ENCODE data around the gene SHTN1.

The SHTN1 gene

DNA sequence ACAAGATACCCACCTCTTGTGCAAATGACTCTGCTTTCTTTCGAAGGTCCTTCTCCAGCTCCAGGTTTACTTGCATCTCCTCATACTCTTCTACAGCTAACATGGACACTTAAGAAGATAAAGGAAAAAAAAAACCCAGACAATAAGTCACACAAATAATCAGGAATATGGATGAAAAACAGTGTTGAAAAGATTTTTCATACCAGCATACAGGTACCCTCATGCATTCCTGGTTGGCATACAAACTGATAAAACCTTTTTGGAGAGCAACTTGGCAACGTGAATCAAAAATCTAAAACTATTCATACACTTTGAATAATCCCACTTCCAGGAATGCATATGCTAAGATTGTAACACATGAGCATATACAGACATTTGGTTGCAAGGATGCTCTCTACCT lies 60.1 kb downstream of the SHTN1 start:
- TF ChIP-seq CTCF (IDR thresholded peaks at IDR 0.05) = no peak

DNA sequence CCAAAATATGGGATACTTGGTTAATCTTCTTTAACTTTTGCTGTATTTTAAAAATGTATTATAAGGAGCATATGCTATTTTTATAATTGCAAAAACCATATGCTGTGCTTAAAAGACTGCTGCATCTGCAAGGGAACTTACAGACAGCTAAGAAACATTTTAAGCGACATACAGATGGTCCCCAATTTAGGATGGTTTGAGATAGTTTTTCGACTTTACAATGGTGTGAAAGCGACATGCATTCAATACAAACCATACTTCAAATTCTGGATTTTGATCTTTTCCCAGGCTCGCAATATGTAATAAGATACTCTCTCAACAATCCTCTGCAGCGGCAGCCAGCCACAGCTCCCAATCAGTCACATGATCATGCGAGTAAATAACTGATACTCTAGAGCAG lies 73.2 kb downstream of the SHTN1 start:
- TF ChIP-seq CTCF (IDR thresholded peaks at IDR 0.05) = no peak

DNA sequence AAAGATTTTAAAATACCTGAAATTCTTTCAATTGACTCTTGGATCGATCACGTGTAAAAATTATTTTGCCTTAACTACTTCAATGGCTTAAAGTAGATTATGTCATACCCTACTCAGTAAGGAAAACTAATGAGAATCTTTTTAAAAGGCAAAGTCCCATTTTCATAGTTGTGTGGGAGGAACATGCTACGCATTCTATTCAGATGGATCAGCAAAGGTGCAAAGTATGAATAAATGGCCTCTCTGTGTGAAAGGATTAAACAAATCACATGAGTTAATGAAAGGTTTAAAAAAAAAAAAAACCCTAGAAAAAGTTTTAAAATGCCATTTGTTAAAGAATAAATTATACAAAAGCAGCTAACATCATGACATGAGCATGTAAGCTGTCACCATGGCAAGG lies 78.6 kb downstream of the SHTN1 start:
- no peak for TF ChIP-seq CTCF (IDR thresholded peaks at IDR 0.05)

GRCh38 chr10:116925056-116925455 lies 79.9 kb downstream of the SHTN1 start:
- TF ChIP-seq CTCF (IDR thresholded peaks at IDR 0.05) = no peak

DNA sequence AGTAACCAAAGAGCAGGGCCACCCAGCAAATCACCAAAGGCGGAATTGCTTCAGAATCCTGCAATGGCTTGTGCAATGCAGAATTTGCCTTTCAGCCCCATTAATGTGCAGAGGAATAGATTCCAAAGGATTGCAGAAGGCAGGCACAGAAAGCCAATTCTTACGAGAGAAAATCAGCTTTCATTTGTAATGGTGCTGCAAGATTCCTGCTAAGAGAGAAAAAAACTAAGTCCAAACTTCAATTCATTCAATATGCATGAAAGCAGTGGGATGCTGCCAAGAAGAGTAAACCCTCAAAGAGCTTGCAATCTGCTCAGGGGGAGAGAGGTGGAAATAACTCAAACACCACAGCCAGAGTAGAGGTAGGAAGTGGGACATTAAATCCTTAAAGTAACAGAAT lies 85.3 kb downstream of the SHTN1 start:
- no peak for TF ChIP-seq CTCF (IDR thresholded peaks at IDR 0.05)

DNA sequence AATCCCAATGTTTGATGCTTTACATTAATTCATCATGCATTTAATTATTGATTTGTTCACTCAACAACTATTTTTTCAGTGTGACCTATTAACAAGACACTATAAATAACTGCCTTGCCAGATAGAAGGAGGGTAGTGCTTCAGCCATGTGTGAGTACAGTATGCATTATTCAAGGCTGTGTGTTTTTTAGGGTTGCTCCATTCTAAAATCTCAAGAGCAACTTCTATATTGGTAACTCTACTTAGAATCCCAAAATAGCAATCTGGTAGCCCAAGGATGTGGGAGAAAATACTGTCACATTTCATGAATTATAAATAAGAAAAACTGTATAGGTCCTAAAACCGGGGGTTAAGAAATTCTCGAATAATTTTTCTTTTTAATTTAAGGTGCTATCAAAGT lies 85.8 kb downstream of the SHTN1 start:
- TF ChIP-seq CTCF (IDR thresholded peaks at IDR 0.05) = no peak

DNA sequence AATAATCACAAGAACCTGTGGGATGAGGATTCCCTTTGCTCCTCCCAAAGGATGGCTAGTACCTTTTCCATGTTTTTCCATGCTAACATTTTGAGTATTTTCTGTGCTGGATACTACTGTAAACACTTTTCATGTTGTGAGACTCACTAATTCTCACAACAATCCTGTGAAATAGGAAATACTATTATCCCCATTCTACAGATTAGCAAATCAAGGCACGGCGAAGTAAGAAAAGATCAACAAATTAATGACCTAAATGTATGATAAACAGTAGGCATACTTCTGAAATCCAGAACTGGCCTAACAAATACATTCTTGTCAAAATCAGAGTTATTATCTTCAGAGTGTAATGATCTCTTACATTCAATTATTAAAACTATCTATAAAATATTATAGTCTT lies 86.4 kb downstream of the SHTN1 start:
- no peak for TF ChIP-seq CTCF (IDR thresholded peaks at IDR 0.05)

GRCh38 chr10:116917481-116917880 lies 87.5 kb downstream of the SHTN1 start:
- no peak for TF ChIP-seq CTCF (IDR thresholded peaks at IDR 0.05)

Measured in LNCAP (cell line).